CD4-positive, CD25-positive, alpha-beta regulatory T cell (primary cell): ENCODE measurements around the gene RAB3IP. TPM values are rescaled to one million over a fixed set of nuclear protein-coding genes. Genes with fewer than 3 reads are reported as not detected.

ENCODE experiments used
- ATAC-seq, 2 donors: fragments of 150-1000 bp; cut with Tn5 transposase; one replicate each; pipeline ENCODE4 v1.10.0; 2021; ENCODE audit warnings: low read depth in 2 of 2, moderate number of reproducible peaks in 2 of 2, moderate library complexity in 1 of 2
- DNase-seq, 3 donors: peaks; one replicate each; pipeline versions ENCODE4 v3.0.0 to v3.0.0-alpha.2; 2012 to 2022; ENCODE audit warnings: mixed read lengths in 1 of 3
- H3K27ac ChIP-seq: one replicate; pipeline ENCODE4 v1.7.0; 2013; ENCODE audit warnings: mild to moderate bottlenecking, low read length; ENCODE audit not compliant: insufficient read depth, poor library complexity, severe bottlenecking
- H3K27me3 ChIP-seq: one replicate; pipeline ENCODE4 v1.7.0; 2013; ENCODE audit warnings: low read length; ENCODE audit not compliant: control insufficient read depth, insufficient read depth
- H3K36me3 ChIP-seq: one replicate; pipeline ENCODE4 v1.7.0; 2013; ENCODE audit warnings: mild to moderate bottlenecking, low read length, moderate library complexity; ENCODE audit not compliant: control insufficient read depth, insufficient read depth
- H3K4me1 ChIP-seq: 2 replicates; pipeline ENCODE4 v1.7.0; 2013; ENCODE audit warnings: mild to moderate bottlenecking, low read length; ENCODE audit not compliant: insufficient read depth, control insufficient read depth, poor library complexity, severe bottlenecking
- H3K4me3 ChIP-seq: one replicate; pipeline ENCODE4 v1.7.0; 2013; ENCODE audit warnings: low read depth, mild to moderate bottlenecking, low read length, moderate library complexity
- H3K9me3 ChIP-seq, 2 experiments: 1 replicate in 1 of 2; 2 replicates in 1 of 2; pipeline ENCODE4 v1.7.0; 2013; ENCODE audit warnings: low read length in 2 of 2, mild to moderate bottlenecking in 1 of 2, moderate library complexity in 1 of 2; ENCODE audit not compliant: control insufficient read depth in 2 of 2
- H3K27ac Mint-ChIP-seq, 3 donors: one replicate each; pipeline ENCODE4 v1.8.0; 2020 to 2022; ENCODE audit warnings: mild to moderate bottlenecking in 3 of 3, mixed read lengths in 3 of 3, moderate library complexity in 2 of 3
- H3K27me3 Mint-ChIP-seq: one replicate; pipeline ENCODE4 v1.8.0; 2022; ENCODE audit warnings: mild to moderate bottlenecking, mixed read lengths
- H3K36me3 Mint-ChIP-seq: one replicate; pipeline ENCODE4 v1.8.0; 2020; ENCODE audit warnings: mixed read lengths
- H3K4me1 Mint-ChIP-seq, 4 donors: one replicate each; pipeline ENCODE4 v1.8.0; 2020 to 2022; ENCODE audit warnings: mixed read lengths in 4 of 4, mild to moderate bottlenecking in 1 of 4
- H3K4me3 Mint-ChIP-seq, 4 donors: one replicate each; pipeline ENCODE4 v1.8.0; 2020 to 2022; ENCODE audit warnings: mild to moderate bottlenecking in 4 of 4, mixed read lengths in 4 of 4, moderate library complexity in 3 of 4
- H3K9me3 Mint-ChIP-seq, 7 donors: one replicate each; pipeline ENCODE4 v1.8.0; 2020 to 2022; ENCODE audit warnings: mixed read lengths in 7 of 7, mild to moderate bottlenecking in 3 of 7, moderate library complexity in 2 of 7
- polyA plus RNA-seq, 4 donors: library from polyadenylated mRNA; unstranded; fragments of 300-500 nt; fragmentation: Illumina TruSeq; gene quantifications; one replicate each; pipeline ENCODE4 v1.2.3, GENCODE V29; 2021
- total RNA-seq: library from RNA; stranded (reverse); gene quantifications from one replicate; pipeline ENCODE4 v1.2.3, GENCODE V29; 2022

RAB3IP gene
- total and polyA plus RNA-seq, 5 donors from 2014 or later = 23.7 to 35.1 (median 25.9) TPM

GRCh38 chr12:69824966-69825560 lies 86.4 kb downstream of the RAB3IP start, which contains the start of gene MYRFL:
TSS of gene MYRFL (plus strand) at chr12:69825227. CDS start at chr12:69825518, 291 bp downstream.
- no peak within 1 kb of the TSS for H3K4me3 Mint-ChIP-seq
- no peak within 1 kb of the TSS for H3K27ac ChIP-seq
- no peak for ATAC-seq

GRCh38 chr12:69828897-69829296 lies 90.2 kb downstream of the RAB3IP start:
- Mint-ChIP-seq H3K27me3 (peaks cover 25% of the 10 kb centered on the region), H3K9me3 (peaks cover 0 to 1% (median 0%) of the 10 kb centered on the region in 7 donors), H3K4me3 (no peak overlapping the region), H3K36me3 (no peaks in the 10 kb centered on the region), H3K4me1 (no peaks in the 10 kb centered on the region), H3K27ac (no peak overlapping the region)
- no peak for DNase-seq
- Histone ChIP-seq H3K4me3 (no peak overlapping the region), H3K9me3 (no peaks in the 10 kb centered on the region), H3K27me3 (peaks cover 7% of the 10 kb centered on the region), H3K36me3 (no peaks in the 10 kb centered on the region), H3K4me1 (no peaks in the 10 kb centered on the region), H3K27ac (no peak overlapping the region)
- ATAC-seq = no peak

More at GRCh38 chr12:69824966-69825560, 86.4 kb downstream of the RAB3IP start, which contains the start of gene MYRFL:
- H3K9me3 ChIP-seq = no peaks in the 10 kb centered on the region
- Mint-ChIP-seq H3K4me1 (no peaks in the 10 kb centered on the region), H3K9me3 (no peaks in the 10 kb centered on the region), H3K27me3 (peaks cover 8% of the 10 kb centered on the region), H3K36me3 (no peaks in the 10 kb centered on the region), H3K27ac (no peak within 1 kb of the TSS)
- H3K4me1 ChIP-seq = no peaks in the 10 kb centered on the region
- no peak for DNase-seq
- no peak within 1 kb of the TSS for H3K4me3 ChIP-seq
- peaks cover 7% of the 10 kb centered on the region for H3K27me3 ChIP-seq
- H3K36me3 ChIP-seq = no peaks in the 10 kb centered on the region

GRCh38 chr12:69833696-69834095 lies 95.0 kb downstream of the RAB3IP start:
- Histone ChIP-seq H3K9me3 (no peaks in the 10 kb centered on the region), H3K27ac (no peak overlapping the region), H3K4me1 (no peaks in the 10 kb centered on the region), H3K36me3 (no peaks in the 10 kb centered on the region), H3K4me3 (no peak overlapping the region), H3K27me3 (peaks cover 10% of the 10 kb centered on the region)
- peaks cover 17% of the 10 kb centered on the region for H3K27me3 Mint-ChIP-seq
- ATAC-seq (no peak), DNase-seq (no peak)
- no peaks in the 10 kb centered on the region for H3K36me3 Mint-ChIP-seq
- H3K9me3 Mint-ChIP-seq = peaks cover 0 to 1% (median 0%) of the 10 kb centered on the region in 7 donors
- no peak overlapping the region for H3K27ac Mint-ChIP-seq
- H3K4me3 Mint-ChIP-seq = no peak overlapping the region
- no peaks in the 10 kb centered on the region for H3K4me1 Mint-ChIP-seq

- H3K27me3 ChIP-seq = peaks cover 8% of the 10 kb centered on the region
- H3K36me3 Mint-ChIP-seq = no peaks in the 10 kb centered on the region
- peaks cover 0 to 1% (median 0%) of the 10 kb centered on the region in 7 donors for H3K9me3 Mint-ChIP-seq
- no peak overlapping the region for H3K4me3 Mint-ChIP-seq
- ATAC-seq = no peak
- peaks cover 17% of the 10 kb centered on the region for H3K27me3 Mint-ChIP-seq
- no peak for DNase-seq
- H3K4me1 Mint-ChIP-seq = no peaks in the 10 kb centered on the region
- H3K27ac ChIP-seq = no peak overlapping the region
- no peak overlapping the region for H3K27ac Mint-ChIP-seq
- H3K4me1 ChIP-seq = no peaks in the 10 kb centered on the region
- H3K4me3 ChIP-seq = no peak overlapping the region
- no peaks in the 10 kb centered on the region for H3K9me3 ChIP-seq
- H3K36me3 ChIP-seq = no peaks in the 10 kb centered on the region
Measured at GRCh38 chr12:69834147-69834546, 95.5 kb downstream of the RAB3IP start.

DNA sequence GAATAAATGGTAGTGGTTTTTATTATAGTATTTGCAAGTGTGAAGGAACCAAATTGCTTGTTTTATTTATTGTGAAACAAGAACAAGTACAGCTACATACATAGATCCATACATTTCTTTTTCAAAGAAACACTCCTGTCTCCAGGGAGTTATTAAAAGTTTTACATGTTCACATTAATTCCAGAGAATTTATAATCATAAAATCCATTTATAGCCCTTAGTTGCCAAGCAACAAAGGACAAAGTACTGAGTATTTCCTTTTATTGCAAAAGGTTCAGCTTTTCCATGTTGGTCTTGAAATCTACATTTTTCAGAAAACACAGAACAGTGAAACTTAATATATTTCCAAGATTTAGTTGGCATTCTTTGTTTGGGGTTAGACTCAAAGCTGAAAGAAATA lies 95.9 kb downstream of the RAB3IP start:
- Mint-ChIP-seq H3K4me1 (no peaks in the 10 kb centered on the region), H3K27ac (no peak overlapping the region), H3K27me3 (peaks cover 17% of the 10 kb centered on the region), H3K9me3 (peaks cover 0 to 1% (median 0%) of the 10 kb centered on the region in 7 donors), H3K36me3 (no peaks in the 10 kb centered on the region), H3K4me3 (no peak overlapping the region)
- H3K4me1 ChIP-seq = no peaks in the 10 kb centered on the region
- no peaks in the 10 kb centered on the region for H3K36me3 ChIP-seq
- H3K27ac ChIP-seq = no peak overlapping the region
- H3K9me3 ChIP-seq = no peaks in the 10 kb centered on the region
- ATAC-seq (no peak), DNase-seq (no peak)
- peaks cover 6% of the 10 kb centered on the region for H3K27me3 ChIP-seq
- H3K4me3 ChIP-seq = no peak overlapping the region

GRCh38 chr12:69835081-69835480 lies 96.4 kb downstream of the RAB3IP start:
- peaks cover 17% of the 10 kb centered on the region for H3K27me3 Mint-ChIP-seq
- ATAC-seq (no peak), DNase-seq (no peak)
- no peak overlapping the region for H3K27ac ChIP-seq
- H3K4me3 ChIP-seq = no peak overlapping the region
- H3K36me3 ChIP-seq = no peaks in the 10 kb centered on the region
- H3K4me3 Mint-ChIP-seq = no peak overlapping the region
- H3K36me3 Mint-ChIP-seq = no peaks in the 10 kb centered on the region
- no peaks in the 10 kb centered on the region for H3K4me1 ChIP-seq
- no peaks in the 10 kb centered on the region for H3K9me3 ChIP-seq
- peaks cover 0 to 1% (median 0%) of the 10 kb centered on the region in 7 donors for H3K9me3 Mint-ChIP-seq
- no peak overlapping the region for H3K27ac Mint-ChIP-seq
- H3K27me3 ChIP-seq = peaks cover 6% of the 10 kb centered on the region
- no peaks in the 10 kb centered on the region for H3K4me1 Mint-ChIP-seq

DNA sequence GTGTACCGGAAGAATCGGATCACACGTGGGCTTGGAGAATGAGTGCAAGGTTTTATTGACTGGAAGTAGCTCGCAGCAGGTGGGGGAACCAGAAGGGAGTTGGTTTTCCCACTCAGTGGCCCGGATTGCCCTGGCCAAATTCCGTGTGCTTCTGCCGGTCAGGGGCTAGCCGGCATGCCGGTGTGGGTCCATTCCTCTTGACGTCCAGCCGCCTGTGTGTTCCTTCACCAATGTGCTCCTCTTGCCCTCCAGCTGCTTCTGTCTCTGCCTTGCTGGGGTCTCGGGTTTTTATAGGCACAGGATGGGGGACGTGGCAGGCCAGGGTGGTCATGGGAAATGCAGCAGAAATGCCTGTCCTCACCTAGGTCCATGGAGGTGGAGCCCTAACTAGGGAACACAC lies 97.4 kb downstream of the RAB3IP start:
- Histone ChIP-seq H3K4me1 (no peaks in the 10 kb centered on the region), H3K9me3 (no peaks in the 10 kb centered on the region), H3K27me3 (peaks cover 6% of the 10 kb centered on the region), H3K36me3 (no peaks in the 10 kb centered on the region), H3K4me3 (no peak overlapping the region), H3K27ac (no peak overlapping the region)
- peaks cover 18% of the 10 kb centered on the region for H3K27me3 Mint-ChIP-seq
- ATAC-seq = no peak
- no peak overlapping the region for H3K27ac Mint-ChIP-seq
- no peaks in the 10 kb centered on the region for H3K4me1 Mint-ChIP-seq
- H3K36me3 Mint-ChIP-seq = no peaks in the 10 kb centered on the region
- H3K9me3 Mint-ChIP-seq = peaks cover 0 to 1% (median 0%) of the 10 kb centered on the region in 7 donors
- no peak for DNase-seq
- H3K4me3 Mint-ChIP-seq = no peak overlapping the region

DNA sequence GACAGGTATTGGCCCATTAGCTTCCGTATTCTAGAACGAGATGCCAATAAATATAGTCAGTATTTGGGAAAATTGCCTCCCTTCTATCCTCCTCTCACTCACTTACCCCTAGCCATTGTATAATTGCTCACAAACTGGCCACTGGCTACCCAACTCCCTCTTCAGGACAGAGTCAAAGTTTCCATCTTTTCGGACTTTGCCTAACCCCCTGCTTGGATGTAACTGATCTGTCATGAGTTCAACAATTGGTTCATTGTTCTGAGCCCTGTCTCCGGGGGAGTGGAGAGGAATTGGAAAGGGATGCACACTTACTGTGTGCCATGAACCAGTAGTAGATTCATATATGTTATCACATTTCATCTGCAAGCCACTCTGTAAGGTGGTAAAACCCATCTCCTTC lies 98.5 kb downstream of the RAB3IP start:
- Mint-ChIP-seq H3K4me3 (no peak overlapping the region), H3K4me1 (no peaks in the 10 kb centered on the region), H3K9me3 (peaks cover 0 to 1% (median 0%) of the 10 kb centered on the region in 7 donors), H3K27ac (no peak overlapping the region), H3K27me3 (peaks cover 7% of the 10 kb centered on the region), H3K36me3 (no peaks in the 10 kb centered on the region)
- DNase-seq (no peak), ATAC-seq (no peak)
- no peaks in the 10 kb centered on the region for H3K9me3 ChIP-seq
- no peak overlapping the region for H3K4me3 ChIP-seq
- H3K4me1 ChIP-seq = no peaks in the 10 kb centered on the region
- H3K27me3 ChIP-seq = peaks cover 6% of the 10 kb centered on the region
- no peak overlapping the region for H3K27ac ChIP-seq
- H3K36me3 ChIP-seq = no peaks in the 10 kb centered on the region
